Ectodermal cell (in vitro differentiated cells): Measurements from ENCODE around the gene KRTAP10-3.

ENCODE experiments used
- H3K27ac ChIP-seq: 2 replicates; pipeline ENCODE4 v1.7.0; 2013; ENCODE audit warnings: mild to moderate bottlenecking, low read depth, low read length; ENCODE audit not compliant: insufficient read depth, poor library complexity, severe bottlenecking
- H3K27me3 ChIP-seq: 2 replicates; pipeline ENCODE4 v1.7.0; 2013; ENCODE audit warnings: mild to moderate bottlenecking, low read length; ENCODE audit not compliant: insufficient read depth, control insufficient read depth, poor library complexity, severe bottlenecking
- H3K36me3 ChIP-seq: one replicate; pipeline ENCODE4 v1.7.0; 2013; ENCODE audit warnings: low read length; ENCODE audit not compliant: control insufficient read depth, insufficient read depth
- H3K4me1 ChIP-seq: one replicate; pipeline ENCODE4 v1.7.0; 2013; ENCODE audit warnings: low read length; ENCODE audit not compliant: control insufficient read depth, insufficient read depth
- H3K4me3 ChIP-seq: 2 replicates; pipeline ENCODE4 v1.7.0; 2013; ENCODE audit warnings: low read depth, low read length, control low read depth; ENCODE audit not compliant: insufficient read depth
- H3K9me3 ChIP-seq: 2 replicates; pipeline ENCODE4 v1.7.0; 2013; ENCODE audit warnings: mild to moderate bottlenecking, low read length, moderate library complexity; ENCODE audit not compliant: control insufficient read depth
- WGBS, 2 experiments: methylation state at CpG; one replicate each; pipeline ENCODE4 v1.1.7; 2013; ENCODE audit warnings: missing lambda C conversion rate in 2 of 2; 5-methylcytosine and 5-hydroxymethylcytosine counted together

Gene KRTAP10-3

DNA sequence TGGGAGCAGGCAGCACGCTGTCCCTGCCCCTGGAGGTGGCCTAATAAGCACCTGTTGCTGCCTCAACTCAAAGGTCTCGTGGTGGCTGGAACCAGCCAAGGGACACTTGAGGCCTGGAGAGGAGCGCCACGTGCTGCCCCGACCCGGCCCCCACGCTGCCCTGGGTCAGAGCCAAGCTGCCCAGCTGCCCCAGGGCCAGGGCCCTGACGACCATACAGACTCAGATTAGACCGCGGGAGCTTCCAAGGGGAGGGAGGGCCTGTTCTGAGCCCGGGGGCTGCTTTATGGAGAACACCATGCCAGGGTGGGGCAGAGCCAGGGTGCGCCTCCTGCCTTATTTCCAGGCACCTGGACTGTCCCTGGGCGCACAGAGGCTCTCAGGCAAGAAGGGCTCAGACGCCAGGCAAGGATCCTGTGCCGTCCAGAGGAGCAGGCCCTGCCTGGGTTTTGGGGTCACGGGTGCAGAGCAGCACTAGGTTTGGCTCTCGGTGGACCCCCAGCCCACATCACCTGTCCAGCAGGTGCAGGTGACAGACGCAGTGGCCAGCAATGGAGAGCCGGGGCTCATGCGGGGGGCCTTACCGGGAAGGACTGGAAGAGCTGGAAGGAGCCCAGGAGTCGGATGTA is 37.2 kb downstream of the KRTAP10-3 start:
- Histone ChIP-seq H3K4me1 (no peaks in the 10 kb centered on the region), H3K9me3 (no peaks in the 10 kb centered on the region), H3K4me3 (no peak overlapping the region), H3K36me3 (no peaks in the 10 kb centered on the region), H3K27me3 (no peaks in the 10 kb centered on the region), H3K27ac (no peak overlapping the region)
- WGBS, 2 experiments: 94 to 95% methylated on average over 22 of the region's 22 CpGs

GRCh38 chr21:44520326-44521300 is 38.0 kb downstream of the KRTAP10-3 start:
- H3K27ac ChIP-seq: no peak overlapping the region
- no peaks in the 10 kb centered on the region for H3K27me3 ChIP-seq
- no peaks in the 10 kb centered on the region for H3K4me1 ChIP-seq
- 94 to 95% methylated on average over 31 of the region's 31 CpGs for WGBS, 2 experiments
- no peaks in the 10 kb centered on the region for H3K9me3 ChIP-seq
- no peaks in the 10 kb centered on the region for H3K36me3 ChIP-seq
- H3K4me3 ChIP-seq: no peak overlapping the region

- Histone ChIP-seq H3K36me3 (no peaks in the 10 kb centered on the region), H3K27me3 (no peaks in the 10 kb centered on the region), H3K4me3 (no peak overlapping the region), H3K9me3 (no peaks in the 10 kb centered on the region), H3K27ac (no peak overlapping the region), H3K4me1 (no peaks in the 10 kb centered on the region)
- WGBS, 2 experiments: 93% methylated on average over 28 of the region's 28 CpGs
Observed at GRCh38 chr21:44519346-44520325, 39.0 kb downstream of the KRTAP10-3 start.

- Histone ChIP-seq H3K4me3 (no peak overlapping the region), H3K36me3 (no peaks in the 10 kb centered on the region), H3K27me3 (no peaks in the 10 kb centered on the region), H3K9me3 (no peaks in the 10 kb centered on the region), H3K27ac (no peak overlapping the region), H3K4me1 (no peaks in the 10 kb centered on the region)
- 90 to 91% methylated on average over 12 of the region's 12 CpGs for WGBS, 2 experiments
Observed at GRCh38 chr21:44518686-44519085, 39.9 kb downstream of the KRTAP10-3 start.

- 94% methylated on average over 15 of the region's 15 CpGs for WGBS, 2 experiments
- no peak overlapping the region for H3K27ac ChIP-seq
- H3K36me3 ChIP-seq: no peaks in the 10 kb centered on the region
- H3K9me3 ChIP-seq: no peaks in the 10 kb centered on the region
- H3K4me1 ChIP-seq: no peaks in the 10 kb centered on the region
- H3K4me3 ChIP-seq: no peak overlapping the region
- no peaks in the 10 kb centered on the region for H3K27me3 ChIP-seq
Observed at GRCh38 chr21:44517175-44517899, 41.3 kb downstream of the KRTAP10-3 start.

DNA sequence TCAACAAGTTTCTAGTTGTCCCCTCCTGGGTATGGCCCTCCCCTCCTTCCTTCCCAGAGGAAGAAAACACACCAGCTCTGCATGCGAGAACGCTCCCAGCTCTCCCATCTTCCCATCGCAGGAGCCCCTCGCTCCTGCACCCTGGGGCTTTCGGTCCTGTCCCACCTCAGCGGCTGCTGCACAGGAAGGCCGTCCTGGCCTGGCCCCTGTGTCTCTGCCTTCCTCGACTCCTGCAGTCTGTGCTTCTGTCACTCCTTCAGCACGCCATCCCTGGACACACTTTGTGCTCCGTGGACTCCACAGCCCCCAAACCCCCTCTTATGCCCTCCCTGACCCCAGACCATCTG is 41.8 kb downstream of the KRTAP10-3 start:
- 92 to 94% methylated on average over 10 of the region's 10 CpGs for WGBS, 2 experiments
- Histone ChIP-seq H3K9me3 (no peaks in the 10 kb centered on the region), H3K27me3 (no peaks in the 10 kb centered on the region), H3K4me1 (no peaks in the 10 kb centered on the region), H3K36me3 (no peaks in the 10 kb centered on the region), H3K4me3 (no peak overlapping the region), H3K27ac (no peak overlapping the region)

- H3K9me3 ChIP-seq: no peaks in the 10 kb centered on the region
- WGBS, 2 experiments: 95 to 96% methylated on average over 13 of the region's 13 CpGs
- H3K36me3 ChIP-seq: no peaks in the 10 kb centered on the region
- no peaks in the 10 kb centered on the region for H3K4me1 ChIP-seq
- H3K27me3 ChIP-seq: no peaks in the 10 kb centered on the region
- no peak overlapping the region for H3K27ac ChIP-seq
- no peak overlapping the region for H3K4me3 ChIP-seq
Observed at GRCh38 chr21:44516342-44516741, 42.3 kb downstream of the KRTAP10-3 start.

- no peaks in the 10 kb centered on the region for H3K36me3 ChIP-seq
- 92 to 93% methylated on average over 32 of the region's 32 CpGs for WGBS, 2 experiments
- no peaks in the 10 kb centered on the region for H3K9me3 ChIP-seq
- no peaks in the 10 kb centered on the region for H3K27me3 ChIP-seq
- H3K27ac ChIP-seq: no peak overlapping the region
- H3K4me3 ChIP-seq: no peak overlapping the region
- no peaks in the 10 kb centered on the region for H3K4me1 ChIP-seq
Observed at GRCh38 chr21:44515359-44516165, 43.0 kb downstream of the KRTAP10-3 start.
